GM18502 (cell line): ENCODE measurements around the gene CD8B.
"Not testable (repeated sequence)": the region's sequence is repeated elsewhere in the genome, so short reads cannot be mapped to it uniquely, and the experiment has no call there.

Experiments
- ATAC-seq: cut with Tn5 transposase; IDR thresholded peaks from one replicate; pipeline ENCODE4 v1.9.1; 2021; ENCODE audit warnings: mild to moderate bottlenecking; ENCODE audit not compliant: unreplicated experiment, poor library complexity

CD8B gene

DNA sequence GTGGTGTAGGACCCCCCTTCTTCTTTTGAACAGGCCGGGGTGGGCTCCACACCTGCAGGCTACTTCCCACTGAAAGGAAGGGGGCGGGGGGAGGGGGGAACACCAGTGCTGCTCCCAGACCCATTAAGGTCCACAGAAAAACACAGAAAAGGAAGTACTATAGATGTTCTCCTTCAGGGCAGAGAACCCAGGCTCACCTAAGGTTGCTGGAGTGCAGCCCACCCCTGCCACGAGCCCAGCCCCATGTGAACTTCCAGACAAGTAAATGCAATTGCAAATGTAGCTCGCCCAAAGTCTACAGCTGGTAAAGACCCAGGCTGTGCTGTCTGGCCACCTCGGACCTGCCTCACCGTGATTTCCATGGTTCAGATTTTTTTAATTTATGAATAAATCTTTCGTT, 24.0 kb downstream of the CD8B start:
- ATAC-seq, result not testable (repeated sequence)

DNA sequence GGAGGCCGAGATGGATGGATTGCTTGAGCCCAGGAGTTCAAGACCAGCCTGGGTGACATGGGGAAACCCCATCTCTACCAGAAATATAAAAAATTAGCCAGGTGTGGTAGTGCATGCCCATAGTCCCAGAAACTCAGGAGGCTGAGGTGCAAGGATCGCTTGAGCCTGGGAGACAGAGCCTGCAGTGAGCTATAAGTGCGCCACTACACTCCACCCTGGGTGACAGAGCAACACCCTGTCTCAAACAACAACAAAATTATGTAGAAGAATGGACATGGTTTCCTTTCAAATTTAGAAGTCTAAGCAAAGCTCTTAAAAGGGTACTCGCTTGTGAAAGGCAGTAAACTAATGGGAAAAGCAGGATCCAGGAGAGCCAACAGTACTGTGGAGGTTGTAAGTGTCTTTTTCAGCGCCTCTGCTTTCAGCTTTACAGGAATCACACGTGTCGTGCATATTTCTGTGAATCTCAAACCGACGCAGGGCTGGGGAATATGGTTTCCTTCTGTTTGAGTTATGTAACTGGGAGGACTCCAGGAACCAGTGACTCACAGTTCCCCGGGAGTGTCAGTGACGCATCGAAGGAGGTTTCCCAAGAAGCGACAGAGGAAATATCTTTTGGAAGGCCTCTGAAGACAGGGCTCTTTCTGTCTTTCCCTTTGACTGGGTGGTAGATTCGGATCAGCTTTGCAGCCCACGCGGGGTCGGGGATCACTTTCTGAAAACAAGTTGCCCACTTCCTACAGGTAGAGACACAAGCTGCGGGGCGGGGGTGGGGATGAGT, 24.6 kb downstream of the CD8B start:
- not testable (repeated sequence) for ATAC-seq

DNA sequence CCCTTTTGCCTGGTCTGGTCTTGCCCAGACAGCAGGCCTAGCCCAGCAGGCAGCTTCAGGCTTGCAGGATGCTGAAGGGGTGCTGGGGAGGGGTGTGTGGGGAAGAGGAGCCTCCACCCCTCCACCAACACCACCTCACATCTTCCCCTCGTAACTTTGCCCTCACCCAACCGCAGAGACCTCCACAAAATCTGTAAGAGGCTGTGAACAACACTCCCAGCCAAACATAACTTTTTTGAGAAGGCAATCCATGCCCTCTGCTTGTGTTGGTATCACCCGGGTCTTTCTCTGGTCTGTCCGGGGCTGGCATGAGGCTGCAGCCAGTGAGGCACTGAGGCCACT, 26.2 kb downstream of the CD8B start:
- ATAC-seq, result not testable (repeated sequence)

DNA sequence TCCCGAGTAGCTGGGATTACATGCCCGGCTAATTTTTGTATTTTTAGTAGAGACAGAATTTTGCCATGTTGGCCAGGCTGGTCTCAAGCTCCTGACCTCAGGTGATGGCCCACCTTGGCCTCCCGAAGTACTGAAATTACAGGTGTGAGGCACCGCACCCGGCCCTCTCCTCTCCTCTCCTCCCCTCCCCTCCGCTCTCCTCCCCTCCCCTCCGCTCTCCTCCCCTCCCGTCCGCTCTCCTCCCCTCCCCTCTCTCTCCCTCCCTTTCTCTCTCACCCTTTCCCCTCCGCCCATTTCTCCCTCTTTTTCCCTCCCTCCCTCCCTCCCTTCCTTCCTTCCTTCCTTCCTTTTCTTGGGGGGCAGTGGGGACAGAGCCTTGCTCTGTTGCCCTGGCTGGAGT, 28.4 kb downstream of the CD8B start:
- ATAC-seq, result no peak

DNA sequence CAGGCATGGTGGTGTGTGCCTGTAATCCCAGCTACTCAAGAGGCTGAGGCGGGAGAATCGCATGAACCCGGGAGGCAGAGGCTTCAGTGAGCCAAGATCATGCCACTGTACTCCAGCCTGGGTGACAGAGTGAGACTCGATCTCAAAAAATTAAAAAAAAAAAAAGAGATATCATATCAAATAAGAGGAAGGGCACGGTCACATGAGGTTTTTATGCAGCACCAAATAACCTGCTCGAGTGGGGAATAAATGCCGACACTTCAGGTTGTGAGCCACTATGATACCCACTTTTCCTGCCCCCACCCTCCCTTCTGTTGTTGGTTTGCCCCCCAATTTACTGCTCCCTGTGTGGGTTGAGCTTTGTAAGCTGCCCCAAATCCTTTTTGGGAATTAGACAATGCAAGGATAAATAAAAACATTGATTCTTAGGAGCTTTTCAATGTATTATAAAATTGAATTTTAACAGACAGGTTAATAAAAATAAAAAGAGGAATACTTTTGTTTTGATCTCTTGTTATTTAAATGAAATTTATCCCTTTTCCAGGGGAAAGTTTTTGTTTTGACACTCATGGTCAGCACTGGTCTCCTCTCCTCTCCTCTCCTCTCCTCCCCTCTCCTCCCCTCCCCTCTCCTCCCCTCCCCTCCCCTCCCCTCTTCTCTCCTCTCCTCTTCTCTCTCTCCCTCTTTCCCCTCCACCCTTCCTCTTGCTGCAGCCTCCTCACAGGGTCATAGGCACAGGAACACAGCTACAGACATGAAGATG, 29.2 kb downstream of the CD8B start:
- no peak for ATAC-seq

DNA sequence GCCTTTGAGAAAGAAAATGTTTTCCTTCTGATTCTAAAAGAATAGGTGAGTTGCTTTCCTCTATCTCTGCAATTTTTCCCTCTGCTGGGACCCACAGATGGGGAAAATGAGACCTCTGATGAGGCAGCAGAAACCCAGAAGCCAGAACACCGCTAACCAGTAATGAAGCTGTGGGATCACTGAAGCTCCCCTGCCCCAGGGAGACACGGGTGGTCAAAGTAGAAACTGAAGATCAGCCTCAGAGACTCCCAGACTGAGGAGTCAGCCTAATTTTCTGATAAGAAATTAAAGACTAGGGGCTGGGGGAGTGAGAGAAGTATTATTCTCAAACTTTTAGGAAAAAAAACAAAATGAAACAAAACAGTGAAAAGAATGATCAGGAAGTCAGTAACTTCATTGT, 30.1 kb downstream of the CD8B start:
- no peak for ATAC-seq

DNA sequence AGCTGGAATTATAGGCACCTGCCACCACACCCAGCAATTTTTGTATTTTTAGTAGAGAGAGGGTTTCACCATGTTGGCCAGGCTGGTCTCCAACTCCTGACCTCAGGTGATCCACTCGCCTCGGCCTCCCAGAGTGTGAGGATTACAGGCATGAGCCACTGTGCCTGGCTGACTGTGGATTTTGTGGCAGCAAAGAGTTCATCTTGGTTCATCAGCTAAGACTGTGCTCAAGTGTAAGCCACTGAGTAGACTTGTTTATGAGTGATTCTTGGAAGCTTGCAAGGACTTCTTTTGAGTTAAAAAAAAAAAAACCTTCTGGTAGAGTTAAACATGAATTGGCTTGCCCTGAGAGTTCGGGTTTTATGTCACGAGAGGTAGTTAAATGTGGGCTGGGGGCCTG, 34.7 kb downstream of the CD8B start:
- ATAC-seq, result no peak

DNA sequence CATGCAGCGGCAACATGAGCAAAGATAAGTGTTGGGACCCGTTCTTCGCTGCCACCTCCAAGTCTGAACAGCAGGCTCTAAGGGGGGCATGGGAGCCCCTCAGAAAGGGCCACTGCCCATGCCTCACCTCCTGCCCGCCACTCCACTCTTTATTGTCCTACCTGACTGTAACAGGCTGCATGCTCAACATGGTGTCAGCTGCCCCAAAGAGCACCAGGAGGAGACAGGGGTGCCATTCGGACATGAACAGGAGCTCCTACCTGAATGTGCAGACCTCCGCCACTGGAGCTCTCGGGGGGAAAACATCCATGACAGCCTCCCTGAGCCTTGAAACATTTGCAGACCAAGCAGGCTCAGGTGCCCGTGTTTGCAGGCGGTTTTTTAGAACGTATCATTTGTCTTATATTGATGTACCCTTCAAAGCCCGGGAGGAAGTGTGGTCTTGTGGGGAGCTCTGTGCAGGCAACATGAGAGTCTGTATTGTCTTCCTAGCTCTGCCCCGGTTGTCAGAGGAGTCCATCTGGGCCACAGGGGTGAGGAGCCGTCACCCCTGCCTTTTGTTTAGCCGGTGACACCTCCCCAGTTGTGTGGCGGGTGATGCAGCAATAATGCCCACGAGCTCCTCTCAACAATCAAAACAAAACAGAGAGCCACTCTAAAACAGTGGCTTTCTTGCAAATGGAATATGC, 35.8 kb downstream of the CD8B start:
- no peak for ATAC-seq

DNA sequence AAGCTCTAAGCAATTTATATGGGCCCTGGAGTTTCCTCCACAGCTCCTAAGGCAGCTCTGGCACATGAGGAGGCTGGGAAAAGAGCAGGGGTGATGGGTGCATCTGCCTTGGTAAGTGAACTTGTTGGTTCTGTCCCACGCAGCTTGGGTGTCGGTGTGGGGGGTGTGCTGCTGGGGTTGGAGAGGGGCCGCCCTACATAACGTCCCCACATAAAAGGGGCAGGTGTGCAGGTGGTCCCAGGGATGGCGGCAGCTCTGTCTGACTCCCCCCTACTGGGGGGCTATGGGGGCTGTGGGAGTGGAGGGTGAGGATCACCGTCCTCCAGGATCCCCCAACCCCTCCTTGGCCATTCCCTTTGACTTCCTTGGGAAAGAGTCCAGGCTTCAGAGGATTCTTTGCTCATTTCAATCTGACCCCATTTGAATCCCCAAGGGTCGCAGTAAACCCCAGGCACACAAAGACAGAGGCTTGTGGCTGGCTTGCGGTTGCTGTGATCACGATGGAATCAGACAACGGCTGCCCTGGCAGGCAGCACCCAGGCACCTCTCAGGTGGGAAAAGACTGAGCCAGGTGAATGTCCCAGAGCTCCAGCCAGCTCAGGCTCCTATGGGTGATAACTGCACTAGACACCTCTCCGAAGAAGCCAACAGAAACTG, 36.5 kb downstream of the CD8B start:
- no peak for ATAC-seq

DNA sequence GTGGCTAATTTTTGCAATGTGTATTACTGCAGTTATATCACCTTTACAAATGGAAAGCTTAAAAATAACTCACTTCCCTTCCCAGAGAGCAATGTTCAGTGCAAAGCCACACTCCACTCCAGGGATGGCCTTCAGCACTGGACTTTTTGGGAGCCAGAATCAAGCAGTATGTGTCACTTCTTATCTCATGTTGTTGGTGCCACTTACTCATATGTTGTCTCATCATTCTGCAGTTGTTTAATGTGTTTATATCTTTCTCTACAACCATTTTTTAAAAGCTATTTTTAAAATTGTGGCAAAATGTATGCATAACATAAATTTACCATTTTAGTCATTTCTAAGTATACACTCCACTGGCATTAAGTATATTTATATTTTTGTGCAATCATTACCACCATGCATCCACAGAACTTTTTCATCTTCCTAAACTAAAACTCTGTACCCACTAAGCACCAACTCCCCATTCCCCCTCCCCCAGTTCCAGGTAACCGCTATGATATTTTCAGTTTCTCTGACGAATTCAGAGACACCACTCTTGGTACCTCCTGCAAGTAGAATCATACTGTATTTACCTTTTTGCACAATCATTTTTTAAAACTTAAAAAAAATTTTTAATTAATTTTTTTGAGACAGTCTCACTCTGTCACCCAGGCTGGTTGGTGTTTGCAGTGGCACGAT, 38.9 kb downstream of the CD8B start:
- no peak for ATAC-seq

DNA sequence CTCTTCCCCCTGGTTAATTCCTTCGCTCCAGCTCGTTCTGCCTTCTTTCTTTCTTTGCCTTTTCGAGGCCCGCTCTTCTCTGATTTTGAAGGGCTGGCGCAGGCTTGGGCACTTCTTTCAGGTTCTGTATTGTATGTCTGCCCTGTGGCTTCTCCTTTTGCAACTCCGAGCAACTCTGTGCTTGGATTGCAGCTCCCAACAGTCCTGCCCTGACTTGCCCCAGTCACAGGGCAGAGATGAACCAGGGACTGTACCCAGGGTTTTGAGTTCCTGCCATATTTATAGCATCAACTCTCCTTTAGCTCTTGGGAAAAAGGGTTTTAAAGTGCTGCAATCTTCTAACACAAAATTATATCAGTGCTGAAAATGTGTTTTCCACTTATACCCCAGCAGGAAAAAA, 39.8 kb downstream of the CD8B start:
- ATAC-seq, result no peak

DNA sequence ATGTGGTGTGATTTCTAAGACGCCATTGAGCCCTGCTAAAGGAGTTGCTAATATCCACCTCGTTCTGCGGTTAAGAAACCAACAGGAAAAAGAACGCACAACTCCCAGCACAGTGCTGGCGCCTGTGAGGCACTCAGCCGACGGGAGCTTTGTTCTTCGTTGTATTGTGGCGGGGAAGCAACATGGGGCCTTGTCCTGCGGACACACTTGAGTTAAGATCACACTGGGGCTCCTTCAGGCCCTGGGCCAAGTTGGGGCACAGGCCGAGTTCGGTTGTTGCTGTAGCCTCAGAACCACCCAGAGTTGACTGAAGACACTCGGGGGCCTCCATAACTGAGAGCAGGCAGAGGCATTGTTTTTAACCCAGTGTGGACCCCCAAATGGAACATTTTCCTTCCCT, 40.4 kb downstream of the CD8B start:
- ATAC-seq, result no peak

DNA sequence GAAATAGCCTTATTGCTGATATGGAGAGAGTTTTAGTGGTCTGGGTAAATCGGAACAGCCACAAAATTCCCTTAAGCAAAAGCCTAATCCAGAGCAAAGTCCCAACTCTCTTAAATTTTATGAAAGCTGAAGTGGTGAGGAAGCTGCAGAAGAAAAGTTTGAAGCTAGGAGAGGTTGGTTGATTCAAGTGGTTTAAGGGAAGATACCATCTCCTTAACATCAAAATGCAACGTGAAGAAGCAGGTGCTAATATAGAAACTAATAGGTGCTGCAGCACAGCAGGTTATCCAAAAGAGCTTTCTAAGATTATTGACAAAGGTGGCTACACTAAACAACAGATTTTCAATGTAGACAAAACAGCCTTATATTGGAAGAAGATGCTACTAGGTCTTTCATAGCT, 42.7 kb downstream of the CD8B start:
- ATAC-seq, result no peak

DNA sequence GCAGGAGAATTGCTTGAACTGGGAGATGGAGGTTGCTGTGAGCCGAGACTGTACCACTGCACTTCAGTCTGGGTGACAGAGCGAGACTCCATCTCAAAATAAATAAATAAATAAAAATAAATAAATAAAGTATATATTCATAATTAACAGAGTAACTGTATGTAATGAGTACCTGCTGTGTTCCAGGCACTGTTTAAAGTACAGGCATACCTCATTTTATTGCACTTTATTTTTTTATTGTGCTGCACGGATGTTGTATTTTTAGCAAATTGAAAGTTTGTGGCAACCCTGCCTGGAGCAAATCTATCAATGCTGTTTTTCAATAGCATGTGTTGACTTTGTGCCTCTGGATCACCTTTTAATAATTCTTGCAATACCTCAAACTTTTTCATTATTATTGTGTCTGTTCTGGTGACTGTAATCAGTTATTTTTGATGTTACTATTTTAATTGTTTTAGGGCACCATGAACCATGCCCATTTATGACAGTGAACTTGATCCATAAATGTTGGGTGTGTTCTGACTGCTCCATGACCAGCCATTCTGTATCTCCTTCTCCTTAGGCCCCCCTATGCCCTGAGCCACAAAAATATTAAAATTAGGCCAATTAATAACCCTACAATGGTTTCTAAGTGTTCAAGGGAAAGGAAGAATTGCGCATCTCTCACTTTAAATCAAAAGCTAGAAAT, 43.4 kb downstream of the CD8B start:
- no peak for ATAC-seq

DNA sequence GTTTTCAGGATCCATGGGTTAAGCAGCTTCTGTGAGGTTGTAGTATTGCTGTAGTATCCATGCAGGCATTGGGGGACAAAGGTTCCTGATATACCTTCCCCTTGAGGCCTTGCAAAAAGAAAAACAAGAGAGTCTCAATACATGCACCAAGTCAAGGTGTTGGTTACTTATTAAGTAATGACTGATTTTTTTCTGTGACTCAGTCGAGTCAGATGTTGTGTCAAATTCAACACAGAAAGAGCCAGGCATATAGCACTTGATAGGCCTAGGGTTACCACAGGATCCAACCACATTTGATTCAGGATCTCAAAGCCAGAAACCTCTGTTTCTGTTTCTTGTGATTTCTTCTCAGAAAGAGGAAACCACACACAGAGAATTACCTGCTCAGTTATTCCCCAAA, 46.1 kb downstream of the CD8B start:
- ATAC-seq, result no peak

DNA sequence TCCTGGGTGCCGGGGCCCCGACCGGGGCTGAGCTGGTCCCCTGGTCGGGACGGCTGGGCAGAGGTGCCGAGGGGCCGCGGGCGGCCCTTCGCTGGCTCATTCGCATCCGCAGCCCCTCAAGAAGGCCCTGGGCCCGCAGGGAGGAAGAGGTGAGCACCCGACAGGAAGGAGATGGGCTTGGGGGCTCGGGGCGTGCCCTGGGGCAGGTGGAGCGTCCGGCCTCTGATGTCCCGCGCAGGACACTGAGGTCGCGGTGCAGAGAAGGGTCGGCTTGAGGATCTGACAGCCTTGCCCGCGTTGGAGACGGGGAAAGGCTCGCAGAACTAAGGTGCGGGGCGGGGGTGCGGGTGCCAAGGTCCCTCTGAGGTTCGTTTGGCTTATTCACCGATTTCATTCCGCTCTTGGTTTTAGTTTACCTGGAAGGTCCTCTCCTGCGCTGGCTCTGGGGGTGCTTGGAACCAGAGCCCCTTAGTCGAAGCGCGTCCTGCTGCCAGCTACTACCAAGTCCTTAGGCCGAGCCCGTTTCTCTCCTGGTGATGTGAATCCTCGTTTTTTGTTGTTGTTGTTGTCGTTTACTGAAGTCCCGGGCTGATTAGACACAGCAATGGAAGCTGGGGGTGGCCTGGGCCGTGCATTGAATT, 52.1 kb downstream of the CD8B start:
- no peak for ATAC-seq

DNA sequence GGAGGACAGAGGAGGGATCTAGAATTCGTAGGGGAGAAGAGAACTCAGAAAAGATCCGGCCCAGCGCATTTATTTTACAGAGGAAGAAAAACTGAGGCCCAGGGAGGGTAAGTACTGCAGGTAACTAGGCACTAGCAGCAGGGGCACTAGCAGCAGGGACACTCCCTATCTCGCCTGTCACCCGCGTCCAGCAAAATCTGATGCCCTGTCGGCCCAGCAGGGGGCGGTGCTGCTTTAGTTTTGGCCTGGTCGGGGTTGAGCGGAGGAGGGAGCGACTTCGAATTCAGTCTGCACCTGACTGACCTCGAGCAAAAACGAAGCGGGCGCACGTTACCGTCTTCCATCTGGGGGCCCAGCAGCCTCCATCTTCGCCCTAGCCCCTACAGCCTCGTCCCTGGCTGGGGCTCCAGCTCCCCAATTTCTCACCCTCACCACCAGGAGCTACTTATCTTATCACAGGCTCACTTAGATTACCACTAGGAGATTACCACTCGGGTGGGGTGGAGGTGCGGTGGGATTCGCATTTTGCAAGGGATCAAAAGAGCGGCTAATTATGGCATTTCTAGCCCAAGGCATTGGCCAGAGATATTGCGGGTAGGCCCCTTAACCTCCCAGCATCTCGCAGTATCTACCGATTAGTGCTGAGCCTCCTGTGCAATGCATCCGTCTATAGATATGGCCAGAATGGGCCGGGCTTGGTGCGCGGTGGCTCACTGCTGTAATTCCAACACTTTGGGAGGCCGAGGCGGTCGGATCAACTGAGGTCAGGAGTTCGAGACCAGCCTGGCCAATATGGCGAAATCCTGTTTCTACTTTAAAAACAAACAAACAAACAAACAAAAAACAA, 53.1 kb downstream of the CD8B start:
- ATAC-seq, result peak; percentile 96

DNA sequence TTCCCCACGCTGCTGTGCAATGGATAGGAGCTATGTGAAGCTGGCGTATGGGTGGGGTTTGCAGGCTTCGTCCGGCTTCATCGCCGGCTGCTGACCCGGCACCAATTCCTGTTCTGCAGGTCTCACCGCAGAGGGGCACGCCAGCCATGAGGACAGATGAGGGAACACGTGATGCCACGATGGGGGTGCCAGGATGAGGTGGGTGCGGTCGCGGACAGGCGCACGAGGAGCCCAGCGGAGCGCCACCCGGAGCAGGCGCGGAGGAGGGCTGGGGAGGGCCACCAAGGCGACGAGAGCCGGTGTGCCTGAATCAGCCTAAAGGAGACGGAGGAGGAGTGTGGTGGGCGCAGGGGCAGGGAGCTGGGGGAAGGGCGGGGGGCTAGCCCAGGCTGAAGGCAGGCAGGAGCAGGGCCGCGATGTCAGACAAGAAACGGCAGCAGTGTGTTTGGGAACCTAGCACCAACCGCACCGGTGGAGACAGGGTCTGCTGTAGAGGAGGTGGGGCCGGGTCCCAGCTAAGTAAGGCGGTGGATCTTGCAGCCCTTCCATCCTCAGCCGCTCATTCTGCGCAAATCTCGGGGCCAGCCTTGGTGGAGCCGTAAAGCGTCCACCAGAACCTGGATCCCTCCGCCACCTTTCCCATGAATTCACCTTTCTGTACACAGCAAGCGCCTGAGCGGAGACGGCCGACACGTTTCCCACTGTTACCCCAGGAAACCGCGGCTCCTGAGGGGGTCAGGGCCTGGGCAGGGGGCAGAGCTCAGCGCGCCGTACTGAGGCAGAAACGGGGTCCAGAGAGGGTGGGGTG, 54.0 kb downstream of the CD8B start:
- ATAC-seq, result peak; percentile 43
